ENCODE data around the gene DIS3.

- TF ChIP-seq, protein P1, sequence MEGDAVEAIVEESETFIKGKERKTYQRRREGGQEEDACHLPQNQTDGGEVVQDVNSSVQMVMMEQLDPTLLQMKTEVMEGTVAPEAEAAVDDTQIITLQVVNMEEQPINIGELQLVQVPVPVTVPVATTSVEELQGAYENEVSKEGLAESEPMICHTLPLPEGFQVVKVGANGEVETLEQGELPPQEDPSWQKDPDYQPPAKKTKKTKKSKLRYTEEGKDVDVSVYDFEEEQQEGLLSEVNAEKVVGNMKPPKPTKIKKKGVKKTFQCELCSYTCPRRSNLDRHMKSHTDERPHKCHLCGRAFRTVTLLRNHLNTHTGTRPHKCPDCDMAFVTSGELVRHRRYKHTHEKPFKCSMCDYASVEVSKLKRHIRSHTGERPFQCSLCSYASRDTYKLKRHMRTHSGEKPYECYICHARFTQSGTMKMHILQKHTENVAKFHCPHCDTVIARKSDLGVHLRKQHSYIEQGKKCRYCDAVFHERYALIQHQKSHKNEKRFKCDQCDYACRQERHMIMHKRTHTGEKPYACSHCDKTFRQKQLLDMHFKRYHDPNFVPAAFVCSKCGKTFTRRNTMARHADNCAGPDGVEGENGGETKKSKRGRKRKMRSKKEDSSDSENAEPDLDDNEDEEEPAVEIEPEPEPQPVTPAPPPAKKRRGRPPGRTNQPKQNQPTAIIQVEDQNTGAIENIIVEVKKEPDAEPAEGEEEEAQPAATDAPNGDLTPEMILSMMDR (conservative IDR thresholded peaks at IDR 0.05; ENCODE audit: low read depth, low read length): no peak
- TF ChIP-seq EZH2 (IDR thresholded peaks at IDR 0.05; ENCODE audit: low read length, unreplicated experiment) (no peak), EZH2phosphoT487 (IDR thresholded peaks at IDR 0.05; ENCODE audit: borderline replicate concordance, low read length) (no peak)
Observed at GRCh38 chr13:72820156-72820897, 38.6 kb upstream of the DIS3 start.
